Measurements from ENCODE around the gene PLK4. TPM values are rescaled to one million over a fixed set of nuclear protein-coding genes. Genes with fewer than 3 reads are reported as not detected.

Gene PLK4
- total RNA-seq (ENCODE audit: low replicate concordance), result 41.1 and 83.9 TPM in 2 replicates

DNA sequence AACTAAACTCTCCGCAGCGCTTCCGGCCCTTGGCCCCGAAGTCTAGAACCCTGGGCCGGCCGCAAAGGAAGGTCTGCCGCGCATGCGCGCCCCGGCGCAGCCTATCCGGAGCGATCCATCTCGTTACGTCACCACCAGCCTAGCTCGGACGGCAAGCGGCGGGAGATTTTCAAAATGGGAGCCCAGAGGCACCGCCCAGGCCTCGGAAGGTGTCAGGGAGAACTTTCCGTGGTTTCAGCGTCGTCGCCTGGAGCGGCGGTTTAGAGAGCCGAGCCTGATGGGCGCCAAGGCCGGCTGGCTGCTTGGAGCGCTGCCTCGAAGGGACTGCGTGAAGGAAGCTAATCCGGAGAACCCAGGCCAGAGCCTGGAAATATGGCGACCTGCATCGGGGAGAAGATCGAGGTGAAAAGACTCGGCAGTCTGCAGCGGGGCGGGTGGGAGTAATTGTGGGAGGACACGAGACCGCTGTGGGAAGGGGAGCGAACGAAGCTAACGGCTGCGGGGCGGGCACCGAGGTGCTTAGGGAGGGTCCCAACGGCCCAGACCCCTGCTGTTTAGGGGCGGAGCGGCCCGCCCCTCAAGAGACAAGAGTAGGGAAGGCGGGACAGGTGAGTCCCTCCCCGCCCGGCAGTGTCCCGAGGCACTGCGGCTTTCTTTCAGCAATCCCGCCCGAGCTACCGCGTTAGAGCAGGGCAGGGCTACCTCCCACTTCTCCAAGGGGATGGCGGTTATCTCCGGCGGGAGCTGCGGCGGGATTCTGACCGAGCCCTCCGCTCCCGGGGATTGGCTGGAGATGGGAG is at the start of gene PLK4:
PLK4 (plus strand) TSS at position 131 of the 800 bp plus-strand sequence; CDS start at position 373, 242 bp downstream.
- Histone ChIP-seq H3K79me2 (ENCODE audit: low read depth) (peaks cover 68% of the 10 kb centered on the region), H3F3A (ENCODE audit: low read depth) (peaks cover 19% of the 10 kb centered on the region), H3K4me3 (peak within 1 kb of the TSS; percentile 79), H2AFZ (replicated peaks) (peak within 1 kb of the TSS; percentile 71), H3K9me3 (ENCODE audit: low read depth) (no peaks in the 10 kb centered on the region), H3K27ac (peak within 1 kb of the TSS; percentile 99), H3K9ac (peak within 1 kb of the TSS; percentile 89), H3K4me2 (peak within 1 kb of the TSS; percentile 98), H3K27me3 (no peaks in the 10 kb centered on the region), H4K20me1 (ENCODE audit: low read depth) (no peaks in the 10 kb centered on the region), H3K36me3 (peaks cover 25% of the 10 kb centered on the region), H3K4me1 (peaks cover 18% of the 10 kb centered on the region)
- H3K36me3 Mint-ChIP-seq, result peaks cover 11% of the 10 kb centered on the region
- no peaks in the 10 kb centered on the region for H3K9me3 Mint-ChIP-seq
- H3K27me3 Mint-ChIP-seq (ENCODE audit: insufficient read depth, low read depth), result no peaks in the 10 kb centered on the region
- H3K4me1 Mint-ChIP-seq, result peaks cover 17% of the 10 kb centered on the region
- TF ChIP-seq EZH2 (IDR thresholded peaks at IDR 0.05), result no peak
- no peak for TF ChIP-seq CTCF (IDR thresholded peaks at IDR 0.05)
- no peak for TF ChIP-seq EZH2phosphoT487 (IDR thresholded peaks at IDR 0.05)
- peak within 1 kb of the TSS; percentile 99 for H3K27ac Mint-ChIP-seq
- DNase-seq (ENCODE audit: low spot score), result peak; percentile 98
- peak within 1 kb of the TSS; percentile 99 for H3K4me3 Mint-ChIP-seq

DNA sequence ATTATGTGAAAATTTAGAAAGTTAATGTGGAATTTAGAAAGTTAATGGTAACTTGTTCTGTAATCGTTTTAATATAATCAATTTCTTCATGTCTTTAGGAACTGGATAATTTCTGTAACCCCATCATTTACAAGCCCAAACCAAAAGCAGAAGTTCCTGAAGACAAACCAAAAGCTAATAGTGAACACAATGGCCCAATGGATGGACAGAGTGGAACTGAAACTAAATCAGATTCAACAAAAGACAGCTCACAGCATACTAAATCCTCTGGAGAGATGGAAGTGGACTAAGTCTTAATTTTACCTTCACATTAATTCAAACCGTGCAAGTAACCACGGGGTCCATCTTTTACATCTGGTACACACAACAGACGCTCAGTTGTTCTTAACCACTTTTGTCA is 48.1 kb upstream of the PLK4 start:
- H3F3A ChIP-seq (ENCODE audit: low read depth), result no peaks in the 10 kb centered on the region
- no peaks in the 10 kb centered on the region for H3K4me1 ChIP-seq
- Mint-ChIP-seq H3K27ac (no peak overlapping the region), H3K4me1 (no peaks in the 10 kb centered on the region), H3K9me3 (no peaks in the 10 kb centered on the region), H3K36me3 (peaks cover 2% of the 10 kb centered on the region), H3K27me3 (ENCODE audit: insufficient read depth, low read depth) (no peaks in the 10 kb centered on the region), H3K4me3 (no peak overlapping the region)
- H3K36me3 ChIP-seq, result no peaks in the 10 kb centered on the region
- no peak overlapping the region for H3K4me2 ChIP-seq
- no peak overlapping the region for H3K27ac ChIP-seq
- H3K79me2 ChIP-seq (ENCODE audit: low read depth), result no peaks in the 10 kb centered on the region
- H3K27me3 ChIP-seq, result no peaks in the 10 kb centered on the region
- no peak overlapping the region for H2AFZ ChIP-seq (replicated peaks)
- no peaks in the 10 kb centered on the region for H4K20me1 ChIP-seq (ENCODE audit: low read depth)
- no peaks in the 10 kb centered on the region for H3K9me3 ChIP-seq (ENCODE audit: low read depth)
- DNase-seq (ENCODE audit: low spot score), result peak; percentile 7
- H3K4me3 ChIP-seq, result no peak overlapping the region
- TF ChIP-seq EZH2phosphoT487 (IDR thresholded peaks at IDR 0.05) (no peak), EZH2 (IDR thresholded peaks at IDR 0.05) (no peak), CTCF (IDR thresholded peaks at IDR 0.05) (no peak)
- no peak overlapping the region for H3K9ac ChIP-seq

DNA sequence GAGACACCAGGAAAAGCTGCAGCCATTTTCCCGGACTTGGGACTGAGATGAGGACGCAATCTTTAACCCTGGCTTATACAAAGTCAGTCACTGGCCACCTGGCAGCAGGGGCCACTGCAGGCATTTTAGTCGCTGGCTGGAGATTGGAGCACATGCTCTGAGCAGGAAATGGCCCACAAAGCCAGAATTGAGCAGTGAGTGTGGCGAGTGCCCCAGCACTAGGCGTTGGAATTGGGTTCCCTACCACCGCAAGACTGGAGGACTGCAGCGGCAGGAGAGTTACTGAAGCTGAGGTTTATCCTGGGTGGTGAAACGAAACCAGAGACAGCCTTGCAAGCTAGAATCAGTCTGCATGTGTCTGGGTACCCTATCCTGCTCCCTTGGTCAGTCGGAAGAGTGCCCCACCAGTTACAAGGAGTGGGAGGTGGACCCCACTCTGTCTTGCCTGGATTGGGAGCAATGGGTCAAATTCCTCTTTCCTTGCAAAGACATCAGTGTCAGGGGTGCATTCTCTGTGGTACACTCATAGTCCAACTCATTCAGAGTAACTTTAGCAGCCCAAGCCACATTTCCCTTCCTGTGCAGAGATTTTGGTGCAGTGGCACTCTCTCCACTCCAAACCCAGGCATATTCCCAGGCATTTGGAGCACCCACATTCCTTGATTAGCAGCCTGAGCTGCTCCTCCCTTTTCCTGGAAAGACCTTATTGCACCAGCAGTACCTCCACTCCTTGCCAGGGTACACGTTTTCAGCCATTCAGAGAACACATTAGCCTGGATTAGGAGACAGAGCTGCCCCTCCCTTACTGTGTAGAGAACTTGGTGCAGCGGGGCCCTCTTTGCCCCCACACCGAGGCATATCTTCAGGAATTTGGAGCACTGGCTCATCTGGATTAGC is 36.7 kb upstream of the PLK4 start:
- H3K36me3 ChIP-seq, result peaks cover 3% of the 10 kb centered on the region
- H2AFZ ChIP-seq (replicated peaks), result no peak overlapping the region
- no peak for DNase-seq (ENCODE audit: low spot score)
- H3K4me1 ChIP-seq, result peaks cover 4% of the 10 kb centered on the region
- no peak overlapping the region for H3K9ac ChIP-seq
- H3K27me3 ChIP-seq, result no peaks in the 10 kb centered on the region
- no peaks in the 10 kb centered on the region for H3K9me3 ChIP-seq (ENCODE audit: low read depth)
- TF ChIP-seq EZH2phosphoT487 (IDR thresholded peaks at IDR 0.05) (no peak), EZH2 (IDR thresholded peaks at IDR 0.05) (no peak), CTCF (IDR thresholded peaks at IDR 0.05) (no peak)
- Mint-ChIP-seq H3K27ac (no peak overlapping the region), H3K9me3 (peaks cover 27% of the 10 kb centered on the region), H3K27me3 (ENCODE audit: insufficient read depth, low read depth) (no peaks in the 10 kb centered on the region), H3K4me1 (no peaks in the 10 kb centered on the region), H3K4me3 (no peak overlapping the region), H3K36me3 (peaks cover 27% of the 10 kb centered on the region)
- no peak overlapping the region for H3K4me3 ChIP-seq
- no peak overlapping the region for H3K27ac ChIP-seq
- peaks cover 11% of the 10 kb centered on the region for H3F3A ChIP-seq (ENCODE audit: low read depth)
- no peak overlapping the region for H3K4me2 ChIP-seq
- H3K79me2 ChIP-seq (ENCODE audit: low read depth), result peaks cover 20% of the 10 kb centered on the region
- no peaks in the 10 kb centered on the region for H4K20me1 ChIP-seq (ENCODE audit: low read depth)

All from neural progenitor cell (in vitro differentiated cells).